C4-2B (cell line): Measurements from ENCODE around the gene KATNAL1.

Experiments used
- CTCF ChIP-seq: fragments of 450-650 bp; conservative IDR thresholded peaks from 2 replicates; pipeline ENCODE4 v1.5.1; 2017; ENCODE audit warnings: mild to moderate bottlenecking
- ZFX ChIP-seq: fragments of 450-650 bp; IDR thresholded peaks from 2 replicates; pipeline ENCODE4 v1.6.1; 2017

GRCh38 chr13:30340331-30341250, 33.2 kb upstream of the KATNAL1 start:
- TF ChIP-seq CTCF (no peak), ZFX (no peak)
